ENCODE measurements around the gene PRKAG2. TPM values are rescaled to one million over a fixed set of nuclear protein-coding genes. Genes with fewer than 3 reads are reported as not detected.

PRKAG2 gene
- total and polyA plus RNA-seq, 2 of the 8 experiments (the other 6 are each of a cell fraction or from before 2014, with no cell fraction given), result 7.5 to 18.1 TPM

DNA sequence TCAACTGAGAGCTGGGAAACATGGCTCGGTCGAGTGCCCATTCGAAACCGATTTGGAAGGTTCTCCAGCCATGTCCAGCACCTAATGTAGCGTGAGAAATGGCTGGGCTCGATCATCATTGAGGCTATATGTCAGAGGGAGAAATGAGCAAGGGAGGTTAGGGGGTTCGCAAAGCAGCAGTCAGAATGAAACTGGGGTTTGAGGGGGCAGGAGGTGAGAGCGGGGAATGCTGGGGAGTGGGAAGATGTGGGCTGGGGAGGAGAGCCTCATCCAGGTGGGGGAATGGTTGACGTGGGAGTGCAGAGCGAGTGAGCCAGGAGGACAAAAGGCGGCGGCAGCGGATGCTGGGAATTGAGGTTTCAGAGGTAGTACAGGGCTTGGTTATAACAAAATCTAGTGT, 44.5 kb upstream of the PRKAG2 start (continued):
- TF ChIP-seq HDAC2 (IDR thresholded peaks at IDR 0.05; ENCODE audit: borderline replicate concordance in 1 of 2, low read depth in 2 of 2, low read length in 2 of 2) (no peak), SRF (IDR thresholded peaks at IDR 0.05; ENCODE audit: low read depth, low read length) (no peak)

All from H1 (cell line).